ENCODE measurements around the gene CORO1C.
"Not testable (repeated sequence)": the region's sequence is repeated elsewhere in the genome, so short reads cannot be mapped to it uniquely, and the experiment has no call there.

CORO1C gene

GRCh38 chr12:108753976-108754375 lies 22.7 kb upstream of the CORO1C start:
- DNase-seq (ENCODE audit: low read depth) = no peak

GRCh38 chr12:108752387-108752786 lies 21.1 kb upstream of the CORO1C start:
- DNase-seq (ENCODE audit: low read depth) = no peak

GRCh38 chr12:108751821-108752220 lies 20.5 kb upstream of the CORO1C start:
- DNase-seq (ENCODE audit: low read depth) = no peak

GRCh38 chr12:108751003-108751402 lies 19.7 kb upstream of the CORO1C start:
- not testable (repeated sequence) for DNase-seq (ENCODE audit: low read depth)

GRCh38 chr12:108750526-108750925 lies 19.2 kb upstream of the CORO1C start:
- DNase-seq (ENCODE audit: low read depth) = no peak

- DNase-seq (ENCODE audit: low read depth) = no peak
Observed at GRCh38 chr12:108747563-108747962, 16.2 kb upstream of the CORO1C start.

- DNase-seq (ENCODE audit: low read depth) = no peak
Observed at GRCh38 chr12:108745641-108746040, 14.3 kb upstream of the CORO1C start.

GRCh38 chr12:108744021-108744897 lies 12.9 kb upstream of the CORO1C start:
- no peak for DNase-seq (ENCODE audit: low read depth)

- no peak for DNase-seq (ENCODE audit: low read depth)
Observed at GRCh38 chr12:108738170-108738569, 6.9 kb upstream of the CORO1C start.

GRCh38 chr12:108735855-108736254 lies 4.5 kb upstream of the CORO1C start:
- DNase-seq (ENCODE audit: low read depth) = no peak

GRCh38 chr12:108734200-108734906 lies 3.0 kb upstream of the CORO1C start:
- no peak for DNase-seq (ENCODE audit: low read depth)

- not testable (repeated sequence) for DNase-seq (ENCODE audit: low read depth)
Observed at GRCh38 chr12:108733230-108733531, 1.9 kb upstream of the CORO1C start.

- DNase-seq (ENCODE audit: low read depth) = no peak
Observed at GRCh38 chr12:108732489-108733229, 1.3 kb upstream of the CORO1C start.

GRCh38 chr12:108731866-108732461 lies 646 bp upstream of the CORO1C start:
- peak; percentile 89 for DNase-seq (ENCODE audit: low read depth)

GRCh38 chr12:108730365-108731104 lies 783 bp downstream of the CORO1C start:
- peak; percentile 5 for DNase-seq (ENCODE audit: low read depth)

- DNase-seq (ENCODE audit: low read depth) = no peak
Observed at GRCh38 chr12:108729612-108730364, 1.5 kb downstream of the CORO1C start.

GRCh38 chr12:108728820-108729611 lies 2.3 kb downstream of the CORO1C start:
- no peak for DNase-seq (ENCODE audit: low read depth)

GRCh38 chr12:108727868-108728735 lies 3.2 kb downstream of the CORO1C start:
- no peak for DNase-seq (ENCODE audit: low read depth)

GRCh38 chr12:108727161-108727560 lies 4.2 kb downstream of the CORO1C start:
- DNase-seq (ENCODE audit: low read depth) = no peak
